Measurements from ENCODE around the gene TRAM2.

DNA sequence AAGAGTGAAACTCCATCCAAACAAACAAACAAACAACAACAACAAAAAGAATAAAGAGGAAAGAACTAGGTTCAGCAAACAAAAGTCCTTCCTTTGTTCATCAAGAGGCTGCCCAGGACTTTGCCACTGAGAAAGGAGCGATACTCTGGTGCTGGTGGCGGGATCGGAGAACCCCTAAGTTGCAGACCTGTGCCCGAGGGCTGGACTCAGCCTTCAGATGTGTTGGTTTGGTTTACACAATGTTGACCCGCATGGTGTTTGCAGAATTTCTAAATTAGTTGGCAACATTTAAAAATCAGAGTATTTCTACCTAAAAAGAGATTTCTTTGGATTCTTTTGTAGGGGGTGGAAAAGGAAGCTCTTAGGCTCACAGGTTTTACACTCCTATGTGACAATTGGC, 42.5 kb downstream of the TRAM2 start:
- TF ChIP-seq, protein P1, sequence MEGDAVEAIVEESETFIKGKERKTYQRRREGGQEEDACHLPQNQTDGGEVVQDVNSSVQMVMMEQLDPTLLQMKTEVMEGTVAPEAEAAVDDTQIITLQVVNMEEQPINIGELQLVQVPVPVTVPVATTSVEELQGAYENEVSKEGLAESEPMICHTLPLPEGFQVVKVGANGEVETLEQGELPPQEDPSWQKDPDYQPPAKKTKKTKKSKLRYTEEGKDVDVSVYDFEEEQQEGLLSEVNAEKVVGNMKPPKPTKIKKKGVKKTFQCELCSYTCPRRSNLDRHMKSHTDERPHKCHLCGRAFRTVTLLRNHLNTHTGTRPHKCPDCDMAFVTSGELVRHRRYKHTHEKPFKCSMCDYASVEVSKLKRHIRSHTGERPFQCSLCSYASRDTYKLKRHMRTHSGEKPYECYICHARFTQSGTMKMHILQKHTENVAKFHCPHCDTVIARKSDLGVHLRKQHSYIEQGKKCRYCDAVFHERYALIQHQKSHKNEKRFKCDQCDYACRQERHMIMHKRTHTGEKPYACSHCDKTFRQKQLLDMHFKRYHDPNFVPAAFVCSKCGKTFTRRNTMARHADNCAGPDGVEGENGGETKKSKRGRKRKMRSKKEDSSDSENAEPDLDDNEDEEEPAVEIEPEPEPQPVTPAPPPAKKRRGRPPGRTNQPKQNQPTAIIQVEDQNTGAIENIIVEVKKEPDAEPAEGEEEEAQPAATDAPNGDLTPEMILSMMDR (IDR thresholded peaks at IDR 0.05): no peak
- no peak for TF ChIP-seq POLR2A (IDR thresholded peaks at IDR 0.05)

Measured in testis (tissue), 2 donors.